Vagina (tissue), 2 donors: ENCODE results near the gene STIM2. TPM values are rescaled to one million over a fixed set of nuclear protein-coding genes. Genes with fewer than 3 reads are reported as not detected.

Source experiments
- DNase-seq, 2 donors: peaks; one replicate each; pipeline ENCODE4 v3.0.0-alpha.2; 2017; ENCODE audit errors: extremely low spot score in 2 of 2
- H3K27ac ChIP-seq: fragments of 200-600 bp; sonication (generic); one replicate; pipeline ENCODE4 v1.5.1; 2019
- H3K27me3 ChIP-seq: fragments of 200-600 bp; sonication (generic); one replicate; pipeline ENCODE4 v1.5.1; 2019
- H3K36me3 ChIP-seq, 2 donors: fragments of 200-600 bp; sonication (generic); one replicate each; pipeline ENCODE4 v1.5.1; 2017 to 2019
- H3K4me1 ChIP-seq: fragments of 200-600 bp; sonication (generic); one replicate; pipeline ENCODE4 v1.5.1; 2019
- H3K4me3 ChIP-seq, 2 donors: fragments of 200-600 bp; sonication (generic); 1 replicate in 1 of 2; 2 replicates in 1 of 2; pipeline ENCODE4 v1.5.1; 2016 to 2019
- H3K9me3 ChIP-seq: fragments of 200-600 bp; sonication (generic); one replicate; pipeline ENCODE4 v1.5.1; 2019
- POLR2A ChIP-seq, 2 donors: fragments of 450-650 bp; IDR thresholded peaks; one replicate each; pipeline ENCODE4 v1.6.1; 2017; ENCODE audit warnings: antibody characterized with exemption in 2 of 2, mild to moderate bottlenecking in 2 of 2, moderate library complexity in 2 of 2
- POLR2AphosphoS5 ChIP-seq, 2 donors: sonication (generic); formaldehyde crosslinking; IDR thresholded peaks; one replicate each; pipeline ENCODE4 v1.9.0; 2017; ENCODE audit warnings: antibody characterized with exemption in 2 of 2, mild to moderate bottlenecking in 2 of 2, low read depth in 1 of 2; ENCODE audit not compliant: insufficient read depth in 1 of 2
- intact Hi-C: fragments of 100-400 bp; cut with DNase I; formaldehyde crosslinking; loops from one replicate; pipeline ENCODE4 v1.15.1; 2023
- total RNA-seq: library from RNA; depleted of rRNA; stranded (reverse); fragments of >200 nt; gene quantifications from one replicate; pipeline ENCODE4 v1.2.3, GENCODE V29; 2016
- TF ChIP-seq, protein P1 (sequence below), 3 experiments: fragments of 450-650 bp in 2 of 3; fragments of 200-600 bp in 1 of 3; sonication (generic) in 1 of 3; IDR thresholded peaks; one replicate each; pipeline ENCODE4 v1.5.1; 2017 to 2019; ENCODE audit warnings: antibody characterized with exemption in 3 of 3, mild to moderate bottlenecking in 2 of 3, moderate library complexity in 2 of 3

The STIM2 gene
- total RNA-seq, 1 donor from 2014 or later = 39.5 TPM

GRCh38 chr4:26952891-26953290, 92.2 kb downstream of the STIM2 start:
- Histone ChIP-seq H3K4me1 (no peaks in the 10 kb centered on the region), H3K27ac (no peak overlapping the region)
- intact Hi-C loops = no loop called here

DNA sequence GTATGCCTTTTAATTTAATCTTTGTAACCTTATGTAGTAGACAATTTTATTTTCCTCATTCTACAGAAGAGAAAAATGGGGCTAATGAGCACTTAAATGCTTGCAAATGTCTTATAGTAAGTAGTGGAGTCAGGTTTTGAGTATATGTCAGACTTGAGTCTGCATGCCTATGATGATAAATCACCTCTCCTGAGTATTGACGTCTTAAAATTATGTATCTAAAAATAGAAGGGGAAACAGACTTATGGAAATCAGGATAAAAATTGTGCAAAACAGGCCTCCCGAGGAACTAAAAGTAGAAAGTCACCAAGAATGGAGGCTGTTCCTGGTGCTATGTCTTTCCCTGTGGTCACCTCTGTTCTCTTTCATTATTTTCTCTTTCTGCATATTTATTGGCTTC, 92.7 kb downstream of the STIM2 start:
- H3K4me1 ChIP-seq = no peaks in the 10 kb centered on the region
- DNase-seq = no peak
- intact Hi-C loops = no loop called here
- H3K36me3 ChIP-seq = no peaks in the 10 kb centered on the region
- no peak for TF ChIP-seq POLR2AphosphoS5 (IDR thresholded peaks at IDR 0.05; ENCODE audit: insufficient read depth in 1 of 2, low read depth in 1 of 2)
- H3K27me3 ChIP-seq = no peaks in the 10 kb centered on the region
- H3K9me3 ChIP-seq = no peaks in the 10 kb centered on the region
- no peak overlapping the region for H3K27ac ChIP-seq
- no peak overlapping the region for H3K4me3 ChIP-seq

More at GRCh38 chr4:26952891-26953290, 92.2 kb downstream of the STIM2 start:
- H3K27me3 ChIP-seq = no peaks in the 10 kb centered on the region
- H3K36me3 ChIP-seq = no peaks in the 10 kb centered on the region
- H3K4me3 ChIP-seq = no peak overlapping the region
- TF ChIP-seq POLR2AphosphoS5 (IDR thresholded peaks at IDR 0.05; ENCODE audit: insufficient read depth in 1 of 2, low read depth in 1 of 2) = no peak
- TF ChIP-seq POLR2A (IDR thresholded peaks at IDR 0.05) = no peak
- TF ChIP-seq, protein P1, sequence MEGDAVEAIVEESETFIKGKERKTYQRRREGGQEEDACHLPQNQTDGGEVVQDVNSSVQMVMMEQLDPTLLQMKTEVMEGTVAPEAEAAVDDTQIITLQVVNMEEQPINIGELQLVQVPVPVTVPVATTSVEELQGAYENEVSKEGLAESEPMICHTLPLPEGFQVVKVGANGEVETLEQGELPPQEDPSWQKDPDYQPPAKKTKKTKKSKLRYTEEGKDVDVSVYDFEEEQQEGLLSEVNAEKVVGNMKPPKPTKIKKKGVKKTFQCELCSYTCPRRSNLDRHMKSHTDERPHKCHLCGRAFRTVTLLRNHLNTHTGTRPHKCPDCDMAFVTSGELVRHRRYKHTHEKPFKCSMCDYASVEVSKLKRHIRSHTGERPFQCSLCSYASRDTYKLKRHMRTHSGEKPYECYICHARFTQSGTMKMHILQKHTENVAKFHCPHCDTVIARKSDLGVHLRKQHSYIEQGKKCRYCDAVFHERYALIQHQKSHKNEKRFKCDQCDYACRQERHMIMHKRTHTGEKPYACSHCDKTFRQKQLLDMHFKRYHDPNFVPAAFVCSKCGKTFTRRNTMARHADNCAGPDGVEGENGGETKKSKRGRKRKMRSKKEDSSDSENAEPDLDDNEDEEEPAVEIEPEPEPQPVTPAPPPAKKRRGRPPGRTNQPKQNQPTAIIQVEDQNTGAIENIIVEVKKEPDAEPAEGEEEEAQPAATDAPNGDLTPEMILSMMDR (IDR thresholded peaks at IDR 0.05) = no peak
- DNase-seq = no peak
- no peaks in the 10 kb centered on the region for H3K9me3 ChIP-seq

GRCh38 chr4:26953770-26954423, 93.3 kb downstream of the STIM2 start:
- no peaks in the 10 kb centered on the region for H3K9me3 ChIP-seq
- DNase-seq = no peak
- H3K27me3 ChIP-seq = no peaks in the 10 kb centered on the region
- no peaks in the 10 kb centered on the region for H3K4me1 ChIP-seq
- no peak overlapping the region for H3K27ac ChIP-seq
- no peak overlapping the region for H3K4me3 ChIP-seq
- intact Hi-C loops = no loop called here
- TF ChIP-seq POLR2AphosphoS5 (IDR thresholded peaks at IDR 0.05; ENCODE audit: insufficient read depth in 1 of 2, low read depth in 1 of 2) = no peak
- TF ChIP-seq, protein P1 (IDR thresholded peaks at IDR 0.05) = no peak
- TF ChIP-seq POLR2A (IDR thresholded peaks at IDR 0.05) = no peak
- no peaks in the 10 kb centered on the region for H3K36me3 ChIP-seq

- no peak for TF ChIP-seq POLR2AphosphoS5 (IDR thresholded peaks at IDR 0.05; ENCODE audit: insufficient read depth in 1 of 2, low read depth in 1 of 2)
- no peak for TF ChIP-seq POLR2A (IDR thresholded peaks at IDR 0.05)
- TF ChIP-seq, protein P1 (IDR thresholded peaks at IDR 0.05) = no peak
- intact Hi-C loops = no loop called here
- Histone ChIP-seq H3K4me3 (no peak overlapping the region), H3K4me1 (no peaks in the 10 kb centered on the region), H3K36me3 (no peaks in the 10 kb centered on the region), H3K9me3 (no peaks in the 10 kb centered on the region), H3K27ac (no peak overlapping the region), H3K27me3 (no peaks in the 10 kb centered on the region)
- DNase-seq = no peak
Observed at GRCh38 chr4:26955241-26955640, 94.6 kb downstream of the STIM2 start.

DNA sequence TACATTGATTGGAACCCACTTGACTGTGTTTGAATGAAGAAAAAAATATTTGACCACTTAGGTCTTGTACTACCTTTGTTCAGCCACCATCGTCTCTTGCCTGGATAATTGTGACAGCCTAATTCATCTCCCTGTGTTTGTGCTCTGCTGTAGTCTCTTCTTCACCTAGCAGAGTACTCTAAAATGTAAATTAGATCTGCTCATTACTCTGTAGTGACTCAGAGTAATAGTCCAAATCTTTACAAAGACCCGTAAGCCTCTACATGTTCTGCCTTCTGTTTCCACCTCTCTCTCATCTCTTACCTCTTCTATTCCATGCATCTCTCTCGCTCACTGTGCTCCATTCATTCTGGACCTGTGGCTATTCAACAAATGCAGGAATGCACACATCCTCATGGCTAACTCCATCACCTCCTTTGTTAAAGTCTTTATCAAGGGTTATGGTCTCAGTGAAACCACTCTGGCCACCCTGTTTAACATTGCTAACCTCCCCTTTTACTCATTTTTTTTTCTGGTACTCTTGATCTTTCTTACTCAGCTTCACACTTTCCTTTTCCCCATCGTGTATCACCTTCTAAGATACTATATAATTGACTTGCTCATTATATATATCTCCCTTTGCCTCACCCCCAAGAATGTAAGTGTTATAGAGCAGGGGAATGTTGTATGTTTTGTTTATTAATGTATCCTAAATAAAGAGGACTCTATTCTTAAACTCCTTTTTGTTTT, 98.4 kb downstream of the STIM2 start:
- Histone ChIP-seq H3K27ac (no peak overlapping the region), H3K9me3 (no peaks in the 10 kb centered on the region), H3K4me1 (peaks cover 3% of the 10 kb centered on the region), H3K27me3 (no peaks in the 10 kb centered on the region), H3K4me3 (no peak overlapping the region), H3K36me3 (no peaks in the 10 kb centered on the region)
- no peak for DNase-seq
- TF ChIP-seq, protein P1 (IDR thresholded peaks at IDR 0.05) = no peak
- TF ChIP-seq POLR2AphosphoS5 (IDR thresholded peaks at IDR 0.05; ENCODE audit: insufficient read depth in 1 of 2, low read depth in 1 of 2) = no peak
- no peak for TF ChIP-seq POLR2A (IDR thresholded peaks at IDR 0.05)
- intact Hi-C loops = no loop called here
